DND-41 (cell line): ENCODE measurements around the gene DPH3.

Source experiments
- ATAC-seq: fragments of 200-7000 bp; cut with Tn5 transposase; 3 replicates; pipeline ENCODE4 v1.9.1; 2021; ENCODE audit warnings: low read depth; ENCODE audit not compliant: insufficient read depth
- DNase-seq: peaks from one replicate; pipeline ENCODE4 v3.0.0-alpha.2; 2020
- H2AFZ ChIP-seq: 2 replicates; pipeline ENCODE4 v1.6.0; 2012; ENCODE audit warnings: low read depth, low read length
- H3K27ac ChIP-seq: 2 replicates; pipeline ENCODE4 v1.5.1; 2012; ENCODE audit warnings: low read length, inconsistent platforms
- H3K27me3 ChIP-seq: fragments of 200-600 bp; sonication (generic); 2 replicates; pipeline ENCODE4 v1.6.0; 2012; ENCODE audit warnings: low read length, mild to moderate bottlenecking, inconsistent platforms; ENCODE audit not compliant: insufficient read depth, poor library complexity
- H3K36me3 ChIP-seq: 2 replicates; pipeline ENCODE4 v1.5.1; 2012; ENCODE audit warnings: low read length, inconsistent platforms; ENCODE audit not compliant: insufficient read depth
- H3K4me1 ChIP-seq: 2 replicates; pipeline ENCODE4 v1.5.1; 2012; ENCODE audit warnings: mild to moderate bottlenecking, low read length; ENCODE audit not compliant: insufficient read depth
- H3K4me2 ChIP-seq: 2 replicates; pipeline ENCODE4 v1.6.0; 2012; ENCODE audit warnings: mild to moderate bottlenecking, moderate library complexity, low read length, inconsistent platforms; ENCODE audit not compliant: insufficient read depth
- H3K4me3 ChIP-seq, 2 experiments: fragments of 200-600 bp in 1 of 2; shearing (Covaris generic) in 1 of 2; 2 replicates each; pipeline ENCODE4 v1.5.1; 2012 to 2016; ENCODE audit warnings: inconsistent platforms in 2 of 2, low read length in 2 of 2, mild to moderate bottlenecking in 2 of 2, low read depth in 1 of 2, moderate library complexity in 1 of 2
- H3K79me2 ChIP-seq: 2 replicates; pipeline ENCODE4 v1.6.0; 2012; ENCODE audit warnings: low read length, inconsistent platforms; ENCODE audit not compliant: insufficient read depth
- H3K9ac ChIP-seq: 2 replicates; pipeline ENCODE4 v1.6.0; 2012; ENCODE audit warnings: low read depth, mild to moderate bottlenecking, inconsistent platforms, low read length, moderate library complexity
- H3K9me3 ChIP-seq: 2 replicates; pipeline ENCODE4 v1.5.1; 2012; ENCODE audit warnings: low read length, moderate library complexity, mild to moderate bottlenecking, inconsistent platforms; ENCODE audit not compliant: insufficient read depth, severe bottlenecking
- H4K20me1 ChIP-seq: 2 replicates; pipeline ENCODE4 v1.6.0; 2012; ENCODE audit warnings: low read length; ENCODE audit not compliant: insufficient read depth
- CTCF ChIP-seq: IDR thresholded peaks from 2 replicates; pipeline ENCODE4 v1.5.1; 2012; ENCODE audit warnings: borderline replicate concordance, low read length, moderate library complexity, mild to moderate bottlenecking; ENCODE audit not compliant: poor library complexity, severe bottlenecking; ENCODE audit errors: extremely low read depth
- EZH2 ChIP-seq: IDR thresholded peaks from 3 replicates; pipeline ENCODE4 v1.6.1; 2012; ENCODE audit warnings: borderline replicate concordance, low read depth, mild to moderate bottlenecking, moderate library complexity, low read length, inconsistent platforms; ENCODE audit not compliant: severe bottlenecking

The DPH3 gene

GRCh38 chr3:16288664-16289063, 23.9 kb upstream of the DPH3 start:
- Histone ChIP-seq H3K4me1 (peaks cover 70% of the 10 kb centered on the region), H3K9ac (peak overlapping the region; percentile 47), H3K36me3 (peaks cover 50% of the 10 kb centered on the region), H3K27ac (peak overlapping the region; percentile 87), H3K9me3 (peaks cover 8% of the 10 kb centered on the region), H4K20me1 (no peaks in the 10 kb centered on the region), H2AFZ (no peak overlapping the region), H3K4me3 (no peak overlapping the region), H3K27me3 (no peaks in the 10 kb centered on the region), H3K79me2 (peaks cover 42% of the 10 kb centered on the region), H3K4me2 (no peak overlapping the region)
- no peak for TF ChIP-seq CTCF
- no peak for TF ChIP-seq EZH2
- DNase-seq = peak; percentile 58
- ATAC-seq = peak; percentile 51

- H2AFZ ChIP-seq = no peak overlapping the region
Observed at GRCh38 chr3:16286751-16287543, 22.2 kb upstream of the DPH3 start.

DNA sequence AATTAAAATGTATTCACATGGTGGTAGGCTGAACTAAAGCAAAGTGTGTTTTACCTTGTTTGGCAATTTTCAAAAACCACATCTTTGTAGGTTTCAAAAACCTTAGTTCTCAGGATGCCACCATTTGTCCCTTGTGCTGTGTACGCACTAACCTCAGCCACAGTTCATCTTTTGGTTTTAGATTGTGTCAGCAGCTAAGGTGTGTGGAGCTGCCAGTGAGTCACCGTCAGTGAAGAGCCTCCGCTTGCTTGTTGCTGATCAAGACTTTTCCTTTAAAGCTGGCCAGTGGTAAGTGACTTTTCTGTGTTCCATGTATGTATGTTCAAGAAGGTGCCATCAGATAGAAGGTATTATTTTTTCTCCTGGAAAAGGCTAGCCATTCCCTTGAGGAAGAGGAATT, 21.4 kb upstream of the DPH3 start:
- Histone ChIP-seq H3K27ac (peak overlapping the region; percentile 9; the same call in 1 of the 2 replicates), H3K9ac (no peak overlapping the region), H3K4me3 (no peak overlapping the region), H3K4me1 (peaks cover 54% of the 10 kb centered on the region), H4K20me1 (no peaks in the 10 kb centered on the region), H3K79me2 (peaks cover 21% of the 10 kb centered on the region; the same call in 1 of the 2 replicates), H2AFZ (no peak overlapping the region), H3K36me3 (peaks cover 61% of the 10 kb centered on the region), H3K4me2 (no peak overlapping the region), H3K9me3 (no peaks in the 10 kb centered on the region), H3K27me3 (no peaks in the 10 kb centered on the region)
- peak; percentile 28; the same call in 2 of the 3 replicates for ATAC-seq
- TF ChIP-seq EZH2 (no peak), CTCF (no peak)
- peak; percentile 41 for DNase-seq

More at GRCh38 chr3:16286751-16287543, 22.2 kb upstream of the DPH3 start:
- Histone ChIP-seq H3K36me3 (peaks cover 56% of the 10 kb centered on the region), H3K9me3 (no peaks in the 10 kb centered on the region), H3K9ac (no peak overlapping the region), H4K20me1 (no peaks in the 10 kb centered on the region), H3K27ac (peak overlapping the region; percentile 87; the same call in 1 of the 2 replicates), H3K79me2 (peaks cover 25% of the 10 kb centered on the region), H3K27me3 (no peaks in the 10 kb centered on the region), H3K4me3 (no peak overlapping the region), H3K4me2 (no peak overlapping the region), H3K4me1 (peaks cover 62% of the 10 kb centered on the region)
- no peak for DNase-seq
- ATAC-seq = no peak
- no peak for TF ChIP-seq CTCF
- no peak for TF ChIP-seq EZH2
